AG09309 (cell line): ENCODE data around the gene AWAT2.
"Not testable (repeated sequence)": the region's sequence is repeated elsewhere in the genome, so short reads cannot be mapped to it uniquely, and the experiment has no call there.

Experiments
- DNase-seq: peaks from one replicate; pipeline ENCODE4 v3.0.0-alpha.2; 2010; ENCODE audit warnings: low read depth
- H3K4me3 ChIP-seq: 2 replicates; pipeline ENCODE4 v1.5.1; 2011; ENCODE audit warnings: mild to moderate bottlenecking, low read depth, low read length, moderate library complexity; ENCODE audit not compliant: control insufficient read depth
- CTCF ChIP-seq: IDR thresholded peaks from 2 replicates; pipeline ENCODE4 v1.5.1; 2011; ENCODE audit warnings: mild to moderate bottlenecking, low read depth, low read length, inconsistent platforms; ENCODE audit not compliant: insufficient read depth, control insufficient read depth; ENCODE audit errors: missing control alignments

Gene AWAT2

GRCh38 chrX:70009970-70010369 lies 39.8 kb downstream of the AWAT2 start:
- TF ChIP-seq CTCF = no peak
- no peak for DNase-seq
- H3K4me3 ChIP-seq = no peak overlapping the region

GRCh38 chrX:70009049-70009448 lies 40.7 kb downstream of the AWAT2 start:
- H3K4me3 ChIP-seq = no peak overlapping the region
- no peak for DNase-seq
- TF ChIP-seq CTCF = no peak

GRCh38 chrX:70007946-70008345 lies 41.8 kb downstream of the AWAT2 start:
- no peak for TF ChIP-seq CTCF
- no peak overlapping the region for H3K4me3 ChIP-seq
- no peak for DNase-seq

GRCh38 chrX:70001708-70002341 lies 47.9 kb downstream of the AWAT2 start:
- TF ChIP-seq CTCF = no peak
- DNase-seq = no peak
- no peak overlapping the region for H3K4me3 ChIP-seq

- DNase-seq = no peak
- H3K4me3 ChIP-seq = no peak overlapping the region
- TF ChIP-seq CTCF = no peak
Measured at GRCh38 chrX:70001269-70001668, 48.5 kb downstream of the AWAT2 start.

- DNase-seq, H3K4me3 ChIP-seq: not testable (repeated sequence)
Measured at GRCh38 chrX:69998299-69998698, 51.4 kb downstream of the AWAT2 start.

- DNase-seq = no peak
- H3K4me3 ChIP-seq = no peak overlapping the region
- TF ChIP-seq CTCF = no peak
Measured at GRCh38 chrX:69996113-69996468, 53.6 kb downstream of the AWAT2 start.
